Mucosa of descending colon (tissue), 3 donors: ENCODE data around the gene SLC9A7. TPM values are rescaled to one million over a fixed set of nuclear protein-coding genes. Genes with fewer than 3 reads are reported as not detected.

Experiments used
- ATAC-seq: fragments of 200-7000 bp; cut with Tn5 transposase; one replicate; pipeline ENCODE4 v1.9.1; 2020; ENCODE audit warnings: mild to moderate bottlenecking, moderate library complexity
- DNase-seq, 3 donors: peaks; one replicate each; pipeline ENCODE4 v3.0.0-alpha.2; 2020
- H3K36me3 ChIP-seq: fragments of 200-600 bp; one replicate; pipeline ENCODE4 v1.8.0; 2021; ENCODE audit warnings: low read depth, mild to moderate bottlenecking
- H3K4me1 ChIP-seq: fragments of 200-600 bp; one replicate; pipeline ENCODE4 v1.8.0; 2021; ENCODE audit warnings: low read depth, mild to moderate bottlenecking
- H3K4me3 ChIP-seq: fragments of 200-600 bp; one replicate; pipeline ENCODE4 v1.8.0; 2021; ENCODE audit warnings: mild to moderate bottlenecking
- H3K9me3 ChIP-seq: fragments of 200-600 bp; one replicate; pipeline ENCODE4 v1.8.0; 2021; ENCODE audit warnings: mild to moderate bottlenecking
- CTCF ChIP-seq: fragments of 200-600 bp; IDR thresholded peaks from one replicate; pipeline ENCODE4 v1.8.0; 2022; ENCODE audit warnings: antibody characterized with exemption, mild to moderate bottlenecking
- intact Hi-C, 2 donors: fragments of 100-400 bp; cut with DNase I in 1 of 2; cut with micrococcal nuclease in 1 of 2; formaldehyde crosslinking; loops; one replicate each; pipeline versions ENCODE4 v1.11.0 to v1.11.1; 2022; cut with DNase I, micrococcal nuclease
- total RNA-seq, 3 donors: library from RNA; stranded (reverse); fragmentation: NEBNext Ultra II Directional in 2 of 3; extraction: Animal tissue kit (Norgen Biotek cat#: 25700) in 2 of 3; gene quantifications; one replicate each; pipeline versions ENCODE4 v1.2.1 to v1.2.4, GENCODE V29; 2021 to 2023
- donor health status: DM: no; HTN: no; CAD: no; lungs with moderate emphysema.
- donor health status: DM: no; HTN: no; CAD: no.
- donor health status: DM: no; HTN: yes; CAD: no.

SLC9A7 gene
- total RNA-seq, 3 donors from 2014 or later = 0.46 to 2.7 (median 1.3) TPM

- H3K4me3 ChIP-seq = no peak overlapping the region
- DNase-seq (no peak), ATAC-seq (no peak)
- no peaks in the 10 kb centered on the region for H3K9me3 ChIP-seq
- no peaks in the 10 kb centered on the region for H3K36me3 ChIP-seq
- no peaks in the 10 kb centered on the region for H3K4me1 ChIP-seq
- intact Hi-C loops = no loop called here
- TF ChIP-seq CTCF = no peak
Measured at GRCh38 chrX:46770817-46771163, 11.9 kb upstream of the SLC9A7 start.

- no peak for TF ChIP-seq CTCF
- Histone ChIP-seq H3K4me1 (no peaks in the 10 kb centered on the region), H3K4me3 (no peak overlapping the region), H3K9me3 (no peaks in the 10 kb centered on the region), H3K36me3 (no peaks in the 10 kb centered on the region)
- no peak for DNase-seq
- no peak for ATAC-seq
- intact Hi-C loops = no loop called here
Measured at GRCh38 chrX:46770000-46770816, 11.3 kb upstream of the SLC9A7 start.

GRCh38 chrX:46762963-46763362 is 4.0 kb upstream of the SLC9A7 start:
- H3K4me1 ChIP-seq = no peaks in the 10 kb centered on the region
- ATAC-seq (no peak), DNase-seq (no peak)
- TF ChIP-seq CTCF = no peak
- intact Hi-C loops = no loop called here
- H3K36me3 ChIP-seq = no peaks in the 10 kb centered on the region
- no peak overlapping the region for H3K4me3 ChIP-seq
- H3K9me3 ChIP-seq = no peaks in the 10 kb centered on the region

GRCh38 chrX:46759645-46759974 is 692 bp upstream of the SLC9A7 start:
- Histone ChIP-seq H3K4me1 (no peaks in the 10 kb centered on the region), H3K9me3 (no peaks in the 10 kb centered on the region), H3K36me3 (no peaks in the 10 kb centered on the region), H3K4me3 (no peak overlapping the region)
- ATAC-seq = no peak
- no peak for TF ChIP-seq CTCF
- intact Hi-C loops = no loop called here
- no peak for DNase-seq

GRCh38 chrX:46758163-46758955 is 559 bp downstream of the SLC9A7 start:
- ATAC-seq (peak; percentile 47), DNase-seq (peak; percentile 4 to 51 (median 30))
- Histone ChIP-seq H3K9me3 (no peaks in the 10 kb centered on the region), H3K4me3 (peak overlapping the region; percentile 19), H3K36me3 (no peaks in the 10 kb centered on the region), H3K4me1 (no peaks in the 10 kb centered on the region)
- no peak for TF ChIP-seq CTCF
- intact Hi-C loops = no loop called here
